H1 (cell line): ENCODE measurements around the gene NTN4. TPM values are rescaled to one million over a fixed set of nuclear protein-coding genes. Genes with fewer than 3 reads are reported as not detected.

Experiments used
- CTCF ChIA-PET: fragments of 300-600 bp; sonication (Branson Sonifier 250); formaldehyde crosslinking; loops from one replicate; lab custom pipeline; 2021; ENCODE audit not compliant: partially characterized antibody; lab: Charles Lee
- POLR2A ChIA-PET: fragments of 300-600 bp; sonication (Branson Sonifier 250); formaldehyde crosslinking; loops from one replicate; lab custom pipeline; 2021; ENCODE audit warnings: inconsistent platforms; ENCODE audit not compliant: partially characterized antibody; lab: Charles Lee
- DNase-seq, 2 experiments: peaks; one replicate each; pipeline versions ENCODE4 v3.0.0 to v3.0.0-alpha.2; 2010 to 2022; ENCODE audit warnings: low spot score in 2 of 2, low read depth in 1 of 2, mixed read lengths in 1 of 2
- FAIRE-seq: peaks from 2 replicates; lab custom pipeline; 2011; peaks lifted over from hg19 to GRCh38; lab: Jason Lieb, UNC
- H2AFZ ChIP-seq: 2 replicates; pipeline ENCODE4 v1.8.1; 2012; ENCODE audit warnings: low read length, inconsistent platforms
- H2AK5ac ChIP-seq: 2 replicates; pipeline ENCODE4 v1.6.1; 2013; ENCODE audit warnings: low read depth, low read length
- H2BK120ac ChIP-seq: replicated peaks from 2 replicates; pipeline ENCODE3; 2013; ENCODE audit warnings: low read depth, low read length, inconsistent platforms
- H2BK12ac ChIP-seq: 2 replicates; pipeline ENCODE4 v1.6.1; 2013; ENCODE audit warnings: low read depth, low read length
- H2BK15ac ChIP-seq: 2 replicates; pipeline ENCODE4 v1.6.1; 2013; ENCODE audit warnings: low read length
- H2BK20ac ChIP-seq: 2 replicates; pipeline ENCODE4 v1.6.1; 2013; ENCODE audit warnings: low read length
- H2BK5ac ChIP-seq: 2 replicates; pipeline ENCODE4 v1.6.1; 2013; ENCODE audit warnings: low read depth, low read length
- H3K14ac ChIP-seq: 2 replicates; pipeline ENCODE4 v1.6.1; 2013; ENCODE audit warnings: inconsistent platforms; ENCODE audit not compliant: insufficient read length
- H3K18ac ChIP-seq: 2 replicates; pipeline ENCODE4 v1.6.1; 2013; ENCODE audit warnings: low read length; ENCODE audit errors: extremely low read depth
- H3K23ac ChIP-seq: 2 replicates; pipeline ENCODE4 v1.6.1; 2013; ENCODE audit warnings: inconsistent platforms; ENCODE audit not compliant: insufficient read length
- H3K23me2 ChIP-seq: 2 replicates; pipeline ENCODE4 v1.6.1; 2013; ENCODE audit warnings: low read depth, low read length
- H3K27ac ChIP-seq: 2 replicates; pipeline ENCODE4 v1.6.1; 2011; ENCODE audit warnings: low read depth, low read length, inconsistent platforms
- H3K27me3 ChIP-seq, 4 experiments: replicated peaks in 1 of 4; 1 replicate in 1 of 4; 2 replicates in 3 of 4; pipeline versions ENCODE4 v1.6.1 to v1.8.1; 2011 to 2013; ENCODE audit warnings: low read length in 3 of 4, mild to moderate bottlenecking in 3 of 4, inconsistent platforms in 2 of 4, mixed read lengths in 2 of 4, moderate library complexity in 1 of 4; ENCODE audit not compliant: control insufficient read depth in 3 of 4, insufficient read depth in 3 of 4; ENCODE audit errors: extremely low read depth in 1 of 4
- H3K36me3 ChIP-seq, 4 experiments: 2 replicates each; pipeline versions ENCODE4 v1.6.1 to v1.8.1; 2011 to 2013; ENCODE audit warnings: mild to moderate bottlenecking in 4 of 4, low read length in 3 of 4, moderate library complexity in 2 of 4, control low read depth in 1 of 4, inconsistent platforms in 1 of 4; ENCODE audit not compliant: insufficient read depth in 4 of 4, control insufficient read depth in 2 of 4
- H3K4ac ChIP-seq: replicated peaks from 2 replicates; pipeline ENCODE3; 2013; ENCODE audit warnings: low read length, low read depth, mixed read lengths, inconsistent platforms; ENCODE audit not compliant: insufficient read length
- H3K4me1 ChIP-seq, 4 experiments: replicated peaks in 1 of 4; 1 replicate in 1 of 4; 2 replicates in 3 of 4; pipeline versions ENCODE4 v1.6.1 to v1.8.1; 2011 to 2013; ENCODE audit warnings: low read length in 3 of 4, inconsistent platforms in 2 of 4, mixed read lengths in 1 of 4; ENCODE audit not compliant: insufficient read depth in 4 of 4, control insufficient read depth in 3 of 4
- H3K4me2 ChIP-seq, 2 experiments: 2 replicates each; pipeline versions ENCODE4 v1.6.1 to v1.8.1; 2011 to 2013; ENCODE audit warnings: low read depth in 2 of 2, low read length in 2 of 2, control low read depth in 1 of 2, inconsistent platforms in 1 of 2, mild to moderate bottlenecking in 1 of 2; ENCODE audit not compliant: insufficient read depth in 1 of 2
- H3K4me3 ChIP-seq, 4 experiments: fragments of 200-600, 300-600 bp in 1 of 4; sonication (generic), shearing (Covaris generic), sonication (Bioruptor Twin) in 1 of 4; 2 replicates each; pipeline versions ENCODE4 v1.5.1 to v1.8.1; 2011 to 2016; ENCODE audit warnings: low read length in 4 of 4, low read depth in 3 of 4, control low read depth in 2 of 4, inconsistent platforms in 2 of 4, mild to moderate bottlenecking in 2 of 4, mixed read lengths in 1 of 4, moderate library complexity in 1 of 4; ENCODE audit not compliant: insufficient read depth in 2 of 4; ENCODE audit errors: extremely low read depth in 1 of 4
- H3K56ac ChIP-seq: replicated peaks from 2 replicates; pipeline ENCODE3; 2013; ENCODE audit warnings: low read depth, mild to moderate bottlenecking, mixed read lengths, low read length, inconsistent platforms; ENCODE audit not compliant: insufficient read length
- H3K79me1 ChIP-seq: 2 replicates; pipeline ENCODE4 v1.6.1; 2013; ENCODE audit warnings: low read depth, low read length, control low read depth
- H3K79me2 ChIP-seq, 2 experiments: 2 replicates each; pipeline versions ENCODE4 v1.6.1 to v1.8.1; 2012 to 2013; ENCODE audit warnings: low read length in 2 of 2, mild to moderate bottlenecking in 2 of 2, inconsistent platforms in 1 of 2; ENCODE audit not compliant: insufficient read depth in 2 of 2, control insufficient read depth in 1 of 2
- H3K9ac ChIP-seq, 4 experiments: replicated peaks in 1 of 4; 1 replicate in 1 of 4; 2 replicates in 3 of 4; pipeline versions ENCODE4 v1.6.1 to v1.8.1; 2011 to 2013; ENCODE audit warnings: low read depth in 3 of 4, low read length in 3 of 4, control low read depth in 2 of 4, mild to moderate bottlenecking in 2 of 4, moderate library complexity in 2 of 4, inconsistent platforms in 1 of 4; ENCODE audit errors: extremely low read depth in 1 of 4
- H3K9me3 ChIP-seq, 2 experiments: 2 replicates each; pipeline versions ENCODE4 v1.6.1 to v1.8.1; 2012 to 2013; ENCODE audit warnings: mild to moderate bottlenecking in 2 of 2, moderate library complexity in 2 of 2, control low read depth in 1 of 2, inconsistent platforms in 1 of 2, low read depth in 1 of 2, low read length in 1 of 2, mixed read lengths in 1 of 2; ENCODE audit not compliant: insufficient read depth in 2 of 2
- H4K20me1 ChIP-seq, 2 experiments: replicated peaks in 1 of 2; 2 replicates each; pipeline versions ENCODE3 to v1.8.1; 2011 to 2013; ENCODE audit warnings: inconsistent platforms in 2 of 2, low read length in 2 of 2, mild to moderate bottlenecking in 1 of 2; ENCODE audit not compliant: insufficient read depth in 2 of 2, control insufficient read depth in 1 of 2
- H4K5ac ChIP-seq: 2 replicates; pipeline ENCODE4 v1.6.1; 2013; ENCODE audit warnings: low read length, low read depth, mixed read lengths, inconsistent platforms; ENCODE audit not compliant: insufficient read length
- H4K8ac ChIP-seq: 2 replicates; pipeline ENCODE4 v1.8.0; 2013; ENCODE audit warnings: mild to moderate bottlenecking, moderate library complexity, low read length, inconsistent platforms; ENCODE audit not compliant: insufficient read depth; ENCODE audit errors: extremely low read depth
- H4K91ac ChIP-seq: replicated peaks from 2 replicates; pipeline ENCODE3; 2013; ENCODE audit warnings: low read length, mixed read lengths, inconsistent platforms; ENCODE audit not compliant: insufficient read length
- CREB1 ChIP-seq: IDR thresholded peaks from 2 replicates; pipeline ENCODE4 v1.6.1; 2012; ENCODE audit warnings: inconsistent platforms
- EGR1 ChIP-seq: IDR thresholded peaks from 2 replicates; pipeline ENCODE4 v1.6.1; 2011; ENCODE audit warnings: low read depth, low read length, borderline replicate concordance
- EP300 ChIP-seq, 2 experiments: IDR thresholded peaks; 1 replicate in 1 of 2; 2 replicates in 1 of 2; pipeline ENCODE4 v1.6.1; 2011 to 2012; ENCODE audit warnings: low read depth in 2 of 2, low read length in 2 of 2, mild to moderate bottlenecking in 2 of 2, borderline replicate concordance in 1 of 2, inconsistent platforms in 1 of 2, moderate library complexity in 1 of 2
- GTF2F1 ChIP-seq: IDR thresholded peaks from 2 replicates; pipeline ENCODE4 v1.6.1; 2012; ENCODE audit warnings: low read depth, low read length, improper control_type of control experiment, borderline replicate concordance
- HDAC6 ChIP-seq: IDR thresholded peaks from one replicate; pipeline ENCODE4 v1.7.1; 2012; ENCODE audit warnings: low read depth, mild to moderate bottlenecking, inconsistent platforms, low read length, moderate library complexity
- POU5F1 ChIP-seq: IDR thresholded peaks from 2 replicates; pipeline ENCODE4 v1.6.1; 2011; ENCODE audit warnings: low read depth, mild to moderate bottlenecking, low read length, moderate library complexity
- SIX5 ChIP-seq: IDR thresholded peaks from 2 replicates; pipeline ENCODE4 v1.6.1; 2011; ENCODE audit warnings: mild to moderate bottlenecking, low read depth, low read length
- SP1 ChIP-seq: IDR thresholded peaks from 2 replicates; pipeline ENCODE4 v1.6.1; 2011; ENCODE audit warnings: low read depth, low read length
- WGBS, 2 experiments: shearing (Covaris generic) in 1 of 2; methylation state at CpG; one replicate each; pipeline versions ENCODE4 v1.1.6 to v1.1.7; 2013 to 2015; ENCODE audit warnings: low lambda C conversion rate in 2 of 2, mixed read lengths in 2 of 2, inconsistent platforms in 1 of 2, low coverage in 1 of 2, missing lambda C conversion rate in 1 of 2; ENCODE audit not compliant: insufficient replicate concordance in 2 of 2, insufficient coverage in 1 of 2, insufficient read length in 1 of 2; ENCODE audit errors: extremely low coverage in 1 of 2, missing lambda C conversion rate in 1 of 2; 5-methylcytosine and 5-hydroxymethylcytosine counted together
- polyA plus RNA-seq, 7 experiments: library from polyadenylated mRNA; depleted of rRNA in 3 of 7; stranded (reverse) in 5 of 7; unstranded in 2 of 7; fragments of >200 nt in 5 of 7; fragments of 200-250 nt in 2 of 7; gene quantifications; 1 replicate in 5 of 7; 2 replicates in 1 of 7; 4 replicates in 1 of 7; pipeline versions ENCODE4 v1.2.1 to v1.2.3, GENCODE V29; 2011 to 2013; ENCODE audit warnings: missing spikeins in 2 of 7, mixed read lengths in 2 of 7
- total RNA-seq: library from RNA; stranded (reverse); fragmentation: NEBNext Ultra II Directional; extraction: Animal tissue kit (Norgen Biotek cat#: 25700); gene quantifications from 2 replicates; pipeline ENCODE4 v1.2.1, GENCODE V29; 2021
- TF ChIP-seq, protein P1 (sequence below): IDR thresholded peaks from 2 replicates; pipeline ENCODE4 v1.6.1; 2011; ENCODE audit warnings: low read length, improper control_type of control experiment
- TF ChIP-seq, protein P2 (sequence below): IDR thresholded peaks from 2 replicates; pipeline ENCODE4 v1.6.1; 2012; ENCODE audit warnings: low read length, inconsistent platforms
- TF ChIP-seq, protein P3 (sequence below): IDR thresholded peaks from 2 replicates; pipeline ENCODE4 v1.6.1; 2012; ENCODE audit warnings: inconsistent platforms

NTN4 gene
- total and polyA plus RNA-seq, 2 of the 8 experiments (the other 6 are each of a cell fraction or from before 2014, with no cell fraction given), result 0.74 to 1.3 TPM

DNA sequence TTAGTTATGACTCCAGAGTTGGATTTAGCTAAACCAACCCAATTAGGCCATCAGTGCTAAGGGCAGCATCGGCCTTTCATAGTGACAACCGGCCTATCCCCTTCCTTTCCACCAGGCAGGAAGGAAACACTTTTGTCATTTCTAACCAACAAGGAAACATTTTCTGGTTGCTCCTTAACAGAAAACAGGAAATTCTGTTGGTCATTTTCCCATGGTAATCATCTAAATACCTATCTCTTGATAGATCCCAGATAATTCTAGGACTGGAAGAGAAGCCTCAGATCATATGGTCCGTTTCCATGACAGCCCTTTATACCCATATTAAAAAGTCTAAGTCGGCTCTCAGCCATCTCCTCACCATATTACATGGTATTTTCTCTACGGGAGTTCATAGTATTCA is 160.1 kb downstream of the NTN4 start:
- no peak overlapping the region for H2BK20ac ChIP-seq
- H3K27ac ChIP-seq, result no peak overlapping the region
- no peaks in the 10 kb centered on the region for H3K79me1 ChIP-seq
- no peak overlapping the region for H2BK120ac ChIP-seq
- no peaks in the 10 kb centered on the region for H3K79me2 ChIP-seq
- no peak overlapping the region for H4K91ac ChIP-seq
- no peak overlapping the region for H2BK5ac ChIP-seq
- no peak overlapping the region for H3K4me3 ChIP-seq
- ChIA-PET POLR2A (no interaction called here), CTCF (interaction anchor here (0.9 to 1.2 kb wide), 3 partner anchors 13 to 165 kb away, joined by 3 to 9 read pairs (median 4); no protein-coding TSS in a partner anchor)
- H3K4me2 ChIP-seq, result no peak overlapping the region
- no peak overlapping the region for H3K18ac ChIP-seq
- no peak overlapping the region for H4K5ac ChIP-seq
- H3K4ac ChIP-seq, result no peak overlapping the region
- no peak overlapping the region for H4K8ac ChIP-seq
- H3K14ac ChIP-seq, result no peak overlapping the region
- H3K23ac ChIP-seq, result no peak overlapping the region
- DNase-seq (no peak), FAIRE-seq (no peak)
- H3K9ac ChIP-seq, result no peak overlapping the region
- no peak overlapping the region for H2AK5ac ChIP-seq
- no peaks in the 10 kb centered on the region for H4K20me1 ChIP-seq
- no peaks in the 10 kb centered on the region for H3K4me1 ChIP-seq
- no peak overlapping the region for H3K56ac ChIP-seq
- no peaks in the 10 kb centered on the region; the same call in 1 of the 2 replicates for H3K23me2 ChIP-seq
- no peaks in the 10 kb centered on the region for H3K27me3 ChIP-seq
- no peaks in the 10 kb centered on the region for H3K36me3 ChIP-seq
- no peak overlapping the region for H2AFZ ChIP-seq
- TF ChIP-seq, protein P1, sequence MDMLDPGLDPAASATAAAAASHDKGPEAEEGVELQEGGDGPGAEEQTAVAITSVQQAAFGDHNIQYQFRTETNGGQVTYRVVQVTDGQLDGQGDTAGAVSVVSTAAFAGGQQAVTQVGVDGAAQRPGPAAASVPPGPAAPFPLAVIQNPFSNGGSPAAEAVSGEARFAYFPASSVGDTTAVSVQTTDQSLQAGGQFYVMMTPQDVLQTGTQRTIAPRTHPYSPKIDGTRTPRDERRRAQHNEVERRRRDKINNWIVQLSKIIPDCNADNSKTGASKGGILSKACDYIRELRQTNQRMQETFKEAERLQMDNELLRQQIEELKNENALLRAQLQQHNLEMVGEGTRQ, result no peak
- TF ChIP-seq EP300 (IDR thresholded peaks at IDR 0.05; ENCODE audit: borderline replicate concordance in 1 of 2, low read depth in 2 of 2, low read length in 2 of 2) (no peak), SIX5 (no peak), SP1 (no peak), GTF2F1 (no peak), HDAC6 (no peak), CREB1 (no peak), EGR1 (no peak), POU5F1 (no peak)
- TF ChIP-seq, protein P2, sequence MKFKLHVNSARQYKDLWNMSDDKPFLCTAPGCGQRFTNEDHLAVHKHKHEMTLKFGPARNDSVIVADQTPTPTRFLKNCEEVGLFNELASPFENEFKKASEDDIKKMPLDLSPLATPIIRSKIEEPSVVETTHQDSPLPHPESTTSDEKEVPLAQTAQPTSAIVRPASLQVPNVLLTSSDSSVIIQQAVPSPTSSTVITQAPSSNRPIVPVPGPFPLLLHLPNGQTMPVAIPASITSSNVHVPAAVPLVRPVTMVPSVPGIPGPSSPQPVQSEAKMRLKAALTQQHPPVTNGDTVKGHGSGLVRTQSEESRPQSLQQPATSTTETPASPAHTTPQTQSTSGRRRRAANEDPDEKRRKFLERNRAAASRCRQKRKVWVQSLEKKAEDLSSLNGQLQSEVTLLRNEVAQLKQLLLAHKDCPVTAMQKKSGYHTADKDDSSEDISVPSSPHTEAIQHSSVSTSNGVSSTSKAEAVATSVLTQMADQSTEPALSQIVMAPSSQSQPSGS, result no peak
- TF ChIP-seq, protein P3, sequence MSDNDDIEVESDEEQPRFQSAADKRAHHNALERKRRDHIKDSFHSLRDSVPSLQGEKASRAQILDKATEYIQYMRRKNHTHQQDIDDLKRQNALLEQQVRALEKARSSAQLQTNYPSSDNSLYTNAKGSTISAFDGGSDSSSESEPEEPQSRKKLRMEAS, result no peak
- H3K9me3 ChIP-seq, result no peaks in the 10 kb centered on the region
- no peak overlapping the region for H2BK15ac ChIP-seq
- H2BK12ac ChIP-seq, result no peak overlapping the region
- WGBS, 2 experiments, result 81% methylated on average over 5 of the region's 5 CpGs; no CpG with 5 or more reads in 1 of the 2 experiments
